ENCODE results near the gene CHRD. TPM values are rescaled to one million over a fixed set of nuclear protein-coding genes. Genes with fewer than 3 reads are reported as not detected.
A peak's percentile ranks its signal among the peaks of the same experiment; 100 is the strongest.

CHRD gene
- 10 to 100 TPM in 1 of 4 donors, 1 to 10 TPM in 1, under 1 TPM in 2; 0.11 to 10.7 (median 2.8) TPM for total RNA-seq

- peak within 1 kb of the TSS; percentile 43 to 91 (median 72) for H3K27ac ChIP-seq
- H3K4me1 ChIP-seq = peaks cover 11 to 34% (median 11%) of the 10 kb centered on the region in 3 donors
- DNase-seq = no peak
- H3K36me3 ChIP-seq = no peaks in the 10 kb centered on the region
- intact Hi-C loops (cut with DNase I) = loop anchor here (10.0 kb wide), 2 partner anchors 135 to 165 kb away; no protein-coding TSS in a partner anchor
- peaks cover 0 to 93% (median 4%) of the 10 kb centered on the region in 4 donors for H3K27me3 ChIP-seq
- WGBS, 2 donors = 40 to 58% methylated on average over 12 to 17 of the region's 71 CpGs
- TF ChIP-seq CTCF (IDR thresholded peaks at IDR 0.05) = no peak
- no peak for TF ChIP-seq POLR2A (IDR thresholded peaks at IDR 0.05)
- no peaks in the 10 kb centered on the region for H3K9me3 ChIP-seq
- H3K4me3 ChIP-seq = peak within 1 kb of the TSS; percentile 33 to 80 (median 46)
These were observed at the start of gene CHRD for GRCh38 chr3:184379358-184380184. CHRD (plus strand) TSS chr3:184380054; CDS start chr3:184380319, 265 bp downstream.

GRCh38 chr3:184332370-184333090 is 47.3 kb upstream of the CHRD start:
- WGBS, 2 donors = 58 to 67% methylated on average over 10 of the region's 10 CpGs
- intact Hi-C loops (cut with DNase I) = no loop called here

GRCh38 chr3:184333190-184333589 is 46.7 kb upstream of the CHRD start:
- Histone ChIP-seq H3K9me3 (no peaks in the 10 kb centered on the region), H3K27me3 (no peaks in the 10 kb centered on the region), H3K4me3 (no peak overlapping the region), H3K4me1 (peaks cover 20 to 76% (median 24%) of the 10 kb centered on the region in 3 donors), H3K27ac (peak overlapping the region; percentile 33 to 99 (median 85)), H3K36me3 (peaks cover 43 to 72% (median 57%) of the 10 kb centered on the region in 3 donors)
- no peak for DNase-seq
- WGBS, 2 donors = 79 to 87% methylated on average over 6 of the region's 6 CpGs
- intact Hi-C loops (cut with DNase I) = no loop called here
- TF ChIP-seq CTCF (IDR thresholded peaks at IDR 0.05) (no peak), POLR2A (IDR thresholded peaks at IDR 0.05) (no peak)

More at GRCh38 chr3:184332370-184333090, 47.3 kb upstream of the CHRD start:
- no peak for DNase-seq
- no peaks in the 10 kb centered on the region for H3K9me3 ChIP-seq
- peaks cover 14 to 69% (median 17%) of the 10 kb centered on the region in 3 donors for H3K4me1 ChIP-seq
- TF ChIP-seq POLR2A (IDR thresholded peaks at IDR 0.05) = no peak
- TF ChIP-seq CTCF (IDR thresholded peaks at IDR 0.05) = no peak
- peaks cover 50 to 79% (median 64%) of the 10 kb centered on the region in 3 donors for H3K36me3 ChIP-seq
- no peaks in the 10 kb centered on the region for H3K27me3 ChIP-seq
- H3K27ac ChIP-seq = peak overlapping the region; percentile 33 to 99 (median 85)
- H3K4me3 ChIP-seq = no peak overlapping the region

GRCh38 chr3:184333700-184334099 is 46.2 kb upstream of the CHRD start:
- no peak for DNase-seq
- whole genome bisulfite sequencing, 2 donors = 73 to 84% methylated on average over 3 of the region's 3 CpGs
- H3K9me3 ChIP-seq = no peaks in the 10 kb centered on the region
- no peaks in the 10 kb centered on the region for H3K27me3 ChIP-seq
- peaks cover 25 to 77% (median 29%) of the 10 kb centered on the region in 3 donors for H3K4me1 ChIP-seq
- H3K27ac ChIP-seq = peak overlapping the region; percentile 33 to 99 (median 68)
- H3K36me3 ChIP-seq = peaks cover 38 to 67% (median 52%) of the 10 kb centered on the region in 3 donors
- intact Hi-C loops (cut with DNase I) = no loop called here
- TF ChIP-seq POLR2A (IDR thresholded peaks at IDR 0.05) (no peak), CTCF (IDR thresholded peaks at IDR 0.05) (no peak)
- no peak overlapping the region for H3K4me3 ChIP-seq

All from esophagus squamous epithelium (tissue), 5 donors.